GM13976 (cell line): ENCODE results near the gene UBE2R2.
"Not testable (repeated sequence)": the region's sequence is repeated elsewhere in the genome, so short reads cannot be mapped to it uniquely, and the experiment has no call there.

Experiments
- DNase-seq: peaks from one replicate; pipeline ENCODE4 v3.0.0; 2012; ENCODE audit warnings: low spot score
- CTCF ChIP-seq: IDR thresholded peaks from 2 replicates; pipeline ENCODE4 v1.5.1; 2012; ENCODE audit warnings: borderline replicate concordance, mild to moderate bottlenecking; ENCODE audit not compliant: insufficient read depth; ENCODE audit errors: extremely low read depth, missing control alignments, control extremely low read depth
- in situ Hi-C: fragments of 300-500 bp; cut with MboI; formaldehyde crosslinking; loops from one replicate; pipeline ENCODE4 v1.12.0; 2022; ENCODE audit warnings: low sequenced_read_pairs, mixed read lengths, inconsistent platforms; ENCODE audit not compliant: unreplicated experiment

UBE2R2 gene, protein sequence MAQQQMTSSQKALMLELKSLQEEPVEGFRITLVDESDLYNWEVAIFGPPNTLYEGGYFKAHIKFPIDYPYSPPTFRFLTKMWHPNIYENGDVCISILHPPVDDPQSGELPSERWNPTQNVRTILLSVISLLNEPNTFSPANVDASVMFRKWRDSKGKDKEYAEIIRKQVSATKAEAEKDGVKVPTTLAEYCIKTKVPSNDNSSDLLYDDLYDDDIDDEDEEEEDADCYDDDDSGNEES

GRCh38 chr9:33816327-33817252 lies at the start of gene UBE2R2:
TSS of gene UBE2R2 (plus strand) at chr9:33817160. CDS start at chr9:33817758, 598 bp downstream.
- DNase-seq = peak; percentile 98
- in situ Hi-C loops = no loop called here
- no peak for TF ChIP-seq CTCF

DNA sequence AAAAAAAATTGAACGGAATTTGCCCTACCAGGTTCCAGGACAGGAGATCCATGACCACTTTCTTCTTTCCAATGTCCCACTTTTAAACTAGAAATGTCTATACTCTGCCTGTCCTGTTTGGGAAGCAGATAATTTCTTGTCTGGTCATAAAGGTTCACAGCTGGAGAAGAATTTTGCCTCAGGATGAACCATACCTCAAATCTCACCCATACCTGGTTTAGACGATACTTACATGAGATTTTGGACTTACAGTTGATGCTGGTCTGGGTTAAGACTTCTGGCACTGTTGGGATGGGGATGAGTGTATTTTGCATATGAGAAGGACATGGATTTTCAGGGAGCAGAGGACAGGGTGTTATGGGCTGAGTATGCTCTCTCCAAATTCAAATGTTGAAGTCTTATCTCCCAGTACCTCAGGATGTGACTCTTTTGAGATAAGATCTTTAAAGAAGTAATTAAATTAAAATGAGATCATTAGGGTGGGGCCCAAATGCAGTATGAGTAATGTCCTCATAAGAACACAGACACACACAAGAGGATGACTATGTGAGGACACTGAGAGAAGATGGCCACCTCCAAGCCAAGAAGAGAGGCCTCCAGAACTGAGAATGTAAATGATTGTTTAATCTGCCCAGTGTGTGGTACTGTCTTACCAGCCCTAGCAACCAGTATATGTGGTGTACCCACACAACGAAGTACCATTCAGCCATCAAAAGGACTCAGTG lies 46.6 kb upstream of the UBE2R2 start:
- DNase-seq = not testable (repeated sequence)

GRCh38 chr9:33773135-33773534 lies 43.8 kb upstream of the UBE2R2 start:
- in situ Hi-C loops, DNase-seq: not testable (repeated sequence)

More for the DNA sequence above, 46.6 kb upstream of the UBE2R2 start:
- in situ Hi-C loops = not testable (repeated sequence)

DNA sequence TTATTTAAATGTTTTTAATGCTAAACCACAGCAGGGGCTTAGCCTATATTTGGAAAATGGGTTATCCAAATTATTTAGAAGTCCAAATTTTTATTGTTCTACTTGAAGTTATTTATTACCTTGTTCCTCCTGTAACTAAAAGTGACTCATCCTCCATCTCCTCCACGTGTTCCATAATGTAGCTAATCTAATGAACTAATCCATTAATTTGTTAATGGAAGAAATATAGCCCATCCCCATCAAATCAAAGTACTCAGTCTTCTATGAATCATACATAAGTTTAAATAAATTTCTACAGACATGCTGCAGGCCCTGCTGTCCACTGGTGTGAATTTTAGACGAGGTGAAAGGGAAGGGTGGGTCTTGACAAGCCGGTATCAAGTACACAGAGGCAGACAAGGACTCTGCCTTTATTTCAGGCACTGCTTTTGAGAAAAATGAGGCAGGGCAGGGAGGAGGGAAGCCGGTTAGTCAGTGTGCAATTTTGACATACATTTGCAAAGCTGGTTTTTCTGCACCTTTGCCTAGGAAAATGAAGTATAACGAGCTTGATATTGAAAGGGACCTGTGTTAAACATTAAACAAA lies 42.8 kb upstream of the UBE2R2 start:
- DNase-seq, in situ Hi-C loops: not testable (repeated sequence)

DNA sequence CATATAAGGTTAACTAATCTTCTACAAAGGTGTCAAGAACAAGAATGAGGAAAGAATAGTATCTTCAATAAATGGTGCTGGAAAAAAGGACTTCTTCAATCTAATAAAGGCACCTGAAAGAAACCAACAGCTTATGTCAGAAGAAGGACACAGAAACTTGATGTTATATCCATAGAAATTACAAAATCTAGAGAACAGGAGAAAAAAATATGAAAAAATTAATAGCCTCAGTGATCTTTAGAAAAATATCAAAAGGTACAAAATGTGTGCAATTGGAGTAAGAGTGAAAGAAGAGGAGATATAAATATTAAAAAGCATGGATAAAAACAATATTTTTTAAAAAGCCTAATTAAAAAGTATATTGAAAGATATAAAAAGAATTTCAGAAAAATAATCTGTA lies 40.4 kb upstream of the UBE2R2 start:
- in situ Hi-C loops = no loop called here
- DNase-seq = no peak
- no peak for TF ChIP-seq CTCF

DNA sequence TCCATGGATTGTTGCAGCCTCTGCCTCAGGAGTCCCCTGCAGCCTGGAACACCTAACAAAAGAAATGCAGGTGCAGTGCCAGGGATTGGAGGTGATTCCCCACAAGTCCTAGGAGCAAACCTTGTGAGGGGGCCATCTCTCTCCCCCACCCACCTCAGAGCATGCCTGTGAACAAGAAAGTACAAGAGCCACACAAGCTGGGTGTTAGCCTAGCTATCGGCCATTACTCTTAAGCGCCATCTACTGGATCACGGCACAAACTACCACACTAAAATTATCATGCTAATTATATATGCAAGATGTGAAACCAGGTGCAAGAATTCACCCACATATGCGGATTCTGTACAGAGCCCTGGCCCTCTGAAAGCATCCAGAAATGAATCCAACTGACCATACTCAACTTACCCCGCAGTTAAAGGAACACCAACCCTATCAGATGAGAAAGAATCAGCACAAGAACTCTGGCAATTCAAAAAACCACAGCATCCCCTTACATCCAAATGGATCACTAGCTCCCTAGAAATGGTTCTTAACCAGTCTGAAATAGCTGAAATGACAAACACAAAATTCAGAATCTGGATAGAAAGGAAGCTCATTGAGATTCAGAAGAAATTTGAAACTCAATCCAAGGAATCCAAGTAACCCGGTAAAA lies 38.1 kb upstream of the UBE2R2 start:
- in situ Hi-C loops = no loop called here
- DNase-seq = peak; percentile 76
- peak; percentile 76 for TF ChIP-seq CTCF

- in situ Hi-C loops = no loop called here
- no peak for TF ChIP-seq CTCF
- no peak for DNase-seq
Measured at GRCh38 chr9:33780276-33780675, 36.7 kb upstream of the UBE2R2 start.
